Right atrium auricular region (tissue), 2 donors: ENCODE results near the gene TMED1. TPM values are rescaled to one million over a fixed set of nuclear protein-coding genes. Genes with fewer than 3 reads are reported as not detected.

Experiments used
- DNase-seq: peaks from one replicate; pipeline ENCODE4 v3.0.0-alpha.2; 2019; ENCODE audit warnings: low spot score
- H3K27ac ChIP-seq, 2 donors: fragments of 200-600 bp; sonication (generic); 1 replicate in 1 of 2; 2 replicates in 1 of 2; pipeline ENCODE4 v1.5.1; 2016 to 2019
- H3K27me3 ChIP-seq, 2 donors: fragments of 200-600 bp; sonication (generic); one replicate each; pipeline versions ENCODE4 v1.5.1 to v1.6.0; 2017 to 2019
- H3K36me3 ChIP-seq: fragments of 200-600 bp; sonication (generic); one replicate; pipeline ENCODE4 v1.5.1; 2016
- H3K4me1 ChIP-seq, 2 donors: fragments of 200-600 bp; sonication (generic); one replicate each; pipeline versions ENCODE4 v1.5.1 to v1.6.0; 2017 to 2019
- H3K4me3 ChIP-seq, 2 donors: fragments of 200-600 bp; sonication (generic); 1 replicate in 1 of 2; 2 replicates in 1 of 2; pipeline ENCODE4 v1.5.1; 2017 to 2019; ENCODE audit warnings: mild to moderate bottlenecking in 1 of 2, moderate library complexity in 1 of 2
- H3K9me3 ChIP-seq, 2 donors: fragments of 200-600 bp; sonication (generic); one replicate each; pipeline ENCODE4 v1.5.1; 2019
- microRNA-seq, 2 donors: library from miRNA; unstranded; fragments of <30 nt; microRNA quantifications; one replicate each; pipeline ENCODE4, GENCODE V29; 2016 to 2017; ENCODE audit warnings: borderline number of aligned reads in 2 of 2, borderline replicate concordance in 1 of 2
- total RNA-seq, 2 donors: library from RNA; depleted of rRNA; stranded (reverse); fragments of >200 nt; gene quantifications; one replicate each; pipeline ENCODE4 v1.1.0, GENCODE V29; 2016
- TF ChIP-seq, protein P1 (sequence below), 2 donors: fragments of 200-600 bp; sonication (generic); IDR thresholded peaks; one replicate each; pipeline ENCODE4 v1.5.1; 2019; ENCODE audit warnings: antibody characterized with exemption in 2 of 2

TMED1 gene
- total RNA-seq, 2 donors from 2014 or later, result 39.3 to 50.9 TPM

- no peak for DNase-seq
- H3K36me3 ChIP-seq, result peaks cover 96% of the 10 kb centered on the region
- no peaks in the 10 kb centered on the region for H3K9me3 ChIP-seq
- no peak overlapping the region for H3K27ac ChIP-seq
- TF ChIP-seq, protein P1, sequence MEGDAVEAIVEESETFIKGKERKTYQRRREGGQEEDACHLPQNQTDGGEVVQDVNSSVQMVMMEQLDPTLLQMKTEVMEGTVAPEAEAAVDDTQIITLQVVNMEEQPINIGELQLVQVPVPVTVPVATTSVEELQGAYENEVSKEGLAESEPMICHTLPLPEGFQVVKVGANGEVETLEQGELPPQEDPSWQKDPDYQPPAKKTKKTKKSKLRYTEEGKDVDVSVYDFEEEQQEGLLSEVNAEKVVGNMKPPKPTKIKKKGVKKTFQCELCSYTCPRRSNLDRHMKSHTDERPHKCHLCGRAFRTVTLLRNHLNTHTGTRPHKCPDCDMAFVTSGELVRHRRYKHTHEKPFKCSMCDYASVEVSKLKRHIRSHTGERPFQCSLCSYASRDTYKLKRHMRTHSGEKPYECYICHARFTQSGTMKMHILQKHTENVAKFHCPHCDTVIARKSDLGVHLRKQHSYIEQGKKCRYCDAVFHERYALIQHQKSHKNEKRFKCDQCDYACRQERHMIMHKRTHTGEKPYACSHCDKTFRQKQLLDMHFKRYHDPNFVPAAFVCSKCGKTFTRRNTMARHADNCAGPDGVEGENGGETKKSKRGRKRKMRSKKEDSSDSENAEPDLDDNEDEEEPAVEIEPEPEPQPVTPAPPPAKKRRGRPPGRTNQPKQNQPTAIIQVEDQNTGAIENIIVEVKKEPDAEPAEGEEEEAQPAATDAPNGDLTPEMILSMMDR (IDR thresholded peaks at IDR 0.05), result no peak
- no peaks in the 10 kb centered on the region for H3K4me1 ChIP-seq
- no peak overlapping the region for H3K4me3 ChIP-seq
- no peaks in the 10 kb centered on the region for H3K27me3 ChIP-seq
Observed at GRCh38 chr19:10788146-10788545, 47.9 kb downstream of the TMED1 start.

GRCh38 chr19:10784257-10784656 is 51.8 kb downstream of the TMED1 start:
- H3K9me3 ChIP-seq, result no peaks in the 10 kb centered on the region
- H3K4me3 ChIP-seq, result no peak overlapping the region
- peak overlapping the region in 1 of 2 donors; percentile 7 for H3K27ac ChIP-seq
- TF ChIP-seq, protein P1 (IDR thresholded peaks at IDR 0.05), result no peak
- H3K36me3 ChIP-seq, result peaks cover 97% of the 10 kb centered on the region
- no peak for DNase-seq
- H3K4me1 ChIP-seq, result peaks cover 0 to 17% of the 10 kb centered on the region in 2 donors
- H3K27me3 ChIP-seq, result no peaks in the 10 kb centered on the region

- Histone ChIP-seq H3K27ac (no peak overlapping the region), H3K36me3 (peaks cover 97% of the 10 kb centered on the region), H3K27me3 (no peaks in the 10 kb centered on the region), H3K9me3 (no peaks in the 10 kb centered on the region), H3K4me1 (peaks cover 0 to 17% of the 10 kb centered on the region in 2 donors), H3K4me3 (no peak overlapping the region)
- TF ChIP-seq, protein P1 (IDR thresholded peaks at IDR 0.05), result no peak
- DNase-seq, result no peak
Observed at GRCh38 chr19:10782795-10783194, 53.2 kb downstream of the TMED1 start.

Small RNA genes within 50 kb of the gene (microRNA-seq; reads per million reads assigned to microRNA genes)
- gene MIR199A1, result 0.71 reads per million in 2 donors
- gene MIR6793, result 0 to 2.1 reads per million in 2 donors

Other genes with a start within 250 kb of the TMED1 start
- gene AP1M2, start 248.9 kb downstream of the TMED1 start, total RNA-seq, result 1 to 10 TPM in 1 of 2 donors, not detected in 1; 4.8 TPM
- gene SLC44A2, start 210.7 kb downstream of the TMED1 start, total RNA-seq, result 10 to 100 TPM; 91.3 to 96.2 TPM
- 10 to 100 TPM; 59.2 to 75.1 TPM for gene ILF3, start 181.9 kb downstream of the TMED1 start, total RNA-seq
- 10 to 100 TPM; 15.2 to 15.8 TPM for gene QTRT1, start 134.8 kb downstream of the TMED1 start, total RNA-seq
- gene DNM2, start 118.1 kb downstream of the TMED1 start, total RNA-seq, result 100 to 1,000 TPM; 111 to 144 TPM
- 1 to 10 TPM in 1 of 2 donors, not detected in 1; 1.5 TPM for gene C19orf38, start 12.2 kb upstream of the TMED1 start, total RNA-seq
- gene CARM1, start 35.3 kb upstream of the TMED1 start, total RNA-seq, result 10 to 100 TPM; 15.3 to 19.8 TPM
- 10 to 100 TPM; 23.4 to 34.3 TPM for gene YIPF2, start 92.4 kb upstream of the TMED1 start, total RNA-seq
- gene TIMM29, start 92.6 kb upstream of the TMED1 start, total RNA-seq, result 10 to 100 TPM; 16.5 to 22.0 TPM
- 10 to 100 TPM; 29.9 to 41.7 TPM for gene SMARCA4, start 124.8 kb upstream of the TMED1 start, total RNA-seq